Left colon (tissue), 2 donors: ENCODE measurements around the gene NUDT7. TPM values are rescaled to one million over a fixed set of nuclear protein-coding genes. Genes with fewer than 3 reads are reported as not detected.

Experiments
- ATAC-seq: fragments of 200-7000 bp; cut with Tn5 transposase; one replicate; pipeline ENCODE4 v1.9.1; 2020; ENCODE audit warnings: mild to moderate bottlenecking, moderate library complexity
- DNase-seq, 2 donors: peaks; one replicate each; pipeline ENCODE4 v3.0.0-alpha.2; 2020
- intact Hi-C, 2 donors: fragments of 100-400 bp; cut with DNase I in 1 of 2; cut with micrococcal nuclease in 1 of 2; formaldehyde crosslinking; loops; one replicate each; pipeline versions ENCODE4 v1.11.2 to v1.14.0; 2022; cut with DNase I, micrococcal nuclease
- total RNA-seq, 2 donors: library from RNA; stranded (reverse); fragmentation: NEBNext Ultra II Directional; extraction: Animal tissue kit (Norgen Biotek cat#: 25700); gene quantifications; one replicate each; pipeline ENCODE4 v1.2.1, GENCODE V29; 2021
- donor health status: DM: no; HTN: no; CAD: no.
- donor health status: DM: yes; HTN: yes; CAD: no.

Gene NUDT7
- total RNA-seq, 2 donors from 2014 or later, result 15.1 to 15.3 TPM

GRCh38 chr16:77763994-77764393 is 41.7 kb downstream of the NUDT7 start:
- DNase-seq, result no peak
- intact Hi-C loops, result no loop called here
- ATAC-seq, result no peak

- ATAC-seq (no peak), DNase-seq (no peak)
- intact Hi-C loops, result no loop called here
Observed at GRCh38 chr16:77767211-77767610, 44.9 kb downstream of the NUDT7 start.

- ATAC-seq (no peak), DNase-seq (no peak)
- intact Hi-C loops, result no loop called here
Observed at GRCh38 chr16:77767826-77768225, 45.5 kb downstream of the NUDT7 start.

- intact Hi-C loops, result no loop called here
- DNase-seq, result no peak
- ATAC-seq, result no peak
Observed at GRCh38 chr16:77775911-77776909, 53.9 kb downstream of the NUDT7 start.

GRCh38 chr16:77777745-77778144 is 55.4 kb downstream of the NUDT7 start:
- intact Hi-C loops, result no loop called here
- no peak for ATAC-seq
- no peak for DNase-seq

- DNase-seq (no peak), ATAC-seq (no peak)
- intact Hi-C loops, result loop anchor here in 1 of 2 donors (10.0 kb wide), 1 partner anchor 106 kb away; no protein-coding TSS in a partner anchor
Observed at GRCh38 chr16:77780378-77780837, 58.1 kb downstream of the NUDT7 start.

- DNase-seq, result no peak
- intact Hi-C loops, result loop anchor here in 1 of 2 donors (10.0 kb wide), 1 partner anchor 106 kb away; no protein-coding TSS in a partner anchor
- ATAC-seq, result no peak
Observed at GRCh38 chr16:77781091-77781490, 58.8 kb downstream of the NUDT7 start.

GRCh38 chr16:77782694-77783093 is 60.4 kb downstream of the NUDT7 start:
- DNase-seq, result no peak
- ATAC-seq, result no peak
- intact Hi-C loops, result loop anchor here in 1 of 2 donors (10.0 kb wide), 1 partner anchor 108 kb away; no protein-coding TSS in a partner anchor

- DNase-seq (no peak), ATAC-seq (no peak)
- intact Hi-C loops, result loop anchor here in 1 of 2 donors (10.0 kb wide), 1 partner anchor 110 kb away; no protein-coding TSS in a partner anchor
Observed at GRCh38 chr16:77784441-77785372, 62.4 kb downstream of the NUDT7 start.

- DNase-seq (no peak), ATAC-seq (no peak)
- intact Hi-C loops, result loop anchor here in 1 of 2 donors (10.0 kb wide), 1 partner anchor 111 kb away; no protein-coding TSS in a partner anchor
Observed at GRCh38 chr16:77785373-77785764, 63.1 kb downstream of the NUDT7 start.

GRCh38 chr16:77786186-77786847 is 64.0 kb downstream of the NUDT7 start:
- DNase-seq (no peak), ATAC-seq (no peak)
- intact Hi-C loops, result loop anchor here in 1 of 2 donors (10.0 kb wide), 1 partner anchor 112 kb away; no protein-coding TSS in a partner anchor

GRCh38 chr16:77787452-77787851 is 65.1 kb downstream of the NUDT7 start:
- intact Hi-C loops, result loop anchor here in 1 of 2 donors (10.0 kb wide), 1 partner anchor 113 kb away; no protein-coding TSS in a partner anchor
- ATAC-seq (no peak), DNase-seq (no peak)

GRCh38 chr16:77788181-77789084 is 66.1 kb downstream of the NUDT7 start, which contains the start of gene VAT1L:
Gene VAT1L (plus strand): TSS chr16:77788564. CDS start chr16:77788683, 119 bp downstream.
- intact Hi-C loops, result loop anchor here in 1 of 2 donors (10.0 kb wide), 1 partner anchor 114 kb away; no protein-coding TSS in a partner anchor
- no peak for ATAC-seq
- peak in 1 of 2 donors; percentile 14 for DNase-seq

GRCh38 chr16:77789085-77790008 is 67.0 kb downstream of the NUDT7 start:
- intact Hi-C loops, result loop anchor here in 1 of 2 donors (10.0 kb wide), 1 partner anchor 115 kb away; no protein-coding TSS in a partner anchor
- DNase-seq (no peak), ATAC-seq (no peak)

GRCh38 chr16:77790009-77790372 is 67.7 kb downstream of the NUDT7 start:
- DNase-seq (no peak), ATAC-seq (no peak)
- intact Hi-C loops, result no loop called here

GRCh38 chr16:77790912-77791311 is 68.6 kb downstream of the NUDT7 start:
- no peak for DNase-seq
- intact Hi-C loops, result no loop called here
- ATAC-seq, result no peak
